KMS-11 (cell line): Measurements from ENCODE around the gene MAGEB3.
A peak's percentile ranks its signal among the peaks of the same experiment; 100 is the strongest.

Source experiments
- H2AFZ ChIP-seq: fragments of 200-600 bp; sonication (generic); 2 replicates; pipeline ENCODE4 v1.6.1; 2016; ENCODE audit warnings: antibody characterized with exemption, mixed run types, low read depth
- H3K27ac ChIP-seq: fragments of 200-600 bp; sonication (generic); 2 replicates; pipeline ENCODE4 v1.6.1; 2016; ENCODE audit warnings: mild to moderate bottlenecking, mixed run types
- H3K27me3 ChIP-seq: fragments of 200-600 bp; sonication (generic); 2 replicates; pipeline ENCODE4 v1.6.1; 2017; ENCODE audit warnings: mild to moderate bottlenecking, low read depth, mixed run types, moderate library complexity; ENCODE audit not compliant: insufficient read depth
- H3K36me3 ChIP-seq: fragments of 200-600 bp; sonication (generic); 2 replicates; pipeline ENCODE4 v1.6.1; 2017; ENCODE audit warnings: mild to moderate bottlenecking, mixed run types; ENCODE audit not compliant: insufficient read depth
- H3K4me1 ChIP-seq: fragments of 200-600 bp; sonication (generic); 2 replicates; pipeline ENCODE4 v1.6.1; 2016; ENCODE audit warnings: mild to moderate bottlenecking, low read depth, mixed run types; ENCODE audit not compliant: poor library complexity, severe bottlenecking
- H3K4me2 ChIP-seq: fragments of 200-600 bp; sonication (generic); 2 replicates; pipeline ENCODE4 v1.7.0; 2016; ENCODE audit warnings: mild to moderate bottlenecking, mixed run types
- H3K4me3 ChIP-seq: fragments of 200-600 bp; sonication (generic); IDR thresholded peaks from 2 replicates; pipeline ENCODE4 v1.6.1; 2017; ENCODE audit warnings: low read depth, low read length, mixed read lengths; ENCODE audit not compliant: insufficient read depth
- H3K79me2 ChIP-seq: fragments of 200-600 bp; sonication (generic); 2 replicates; pipeline ENCODE4 v1.6.1; 2016; ENCODE audit warnings: low read depth, mixed run types; ENCODE audit not compliant: insufficient read depth
- H3K9ac ChIP-seq: fragments of 200-600 bp; sonication (generic); 2 replicates; pipeline ENCODE4 v1.6.1; 2016; ENCODE audit warnings: mild to moderate bottlenecking, mixed run types
- H4K20me1 ChIP-seq: fragments of 200-600 bp; sonication (generic); 2 replicates; pipeline ENCODE4 v1.6.1; 2016; ENCODE audit warnings: mild to moderate bottlenecking, mixed run types; ENCODE audit not compliant: insufficient read depth
- TF ChIP-seq, protein P1 (sequence below): fragments of 200-600 bp; sonication (generic); conservative IDR thresholded peaks from 2 replicates; pipeline ENCODE4 v1.6.1; 2017; ENCODE audit warnings: low read depth, mild to moderate bottlenecking, antibody characterized with exemption, low read length, moderate library complexity, mixed read lengths

The MAGEB3 gene

DNA sequence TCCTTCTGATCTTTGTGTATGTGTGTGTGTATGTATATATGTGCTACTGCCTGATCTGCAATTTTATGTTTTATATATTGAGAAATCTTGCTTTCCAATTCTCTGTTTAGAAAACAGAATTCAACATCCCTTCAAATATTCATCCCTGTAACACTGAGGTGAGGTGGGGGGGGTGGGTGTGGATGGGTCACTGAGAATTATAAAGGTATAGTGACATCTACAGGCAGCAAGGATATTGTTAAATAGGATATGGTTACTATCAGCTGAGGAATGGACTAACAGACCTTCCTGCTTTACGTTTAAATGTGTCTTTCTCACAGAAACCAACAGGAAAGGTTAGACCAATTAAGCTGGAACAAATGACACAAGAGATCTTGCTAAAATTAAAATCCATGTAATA is 34.1 kb upstream of the MAGEB3 start:
- no peak overlapping the region for H3K9ac ChIP-seq
- H3K36me3 ChIP-seq = no peaks in the 10 kb centered on the region
- no peak overlapping the region for H3K27ac ChIP-seq
- H3K4me2 ChIP-seq = no peak overlapping the region
- H2AFZ ChIP-seq = no peak overlapping the region
- no peaks in the 10 kb centered on the region for H3K4me1 ChIP-seq
- H3K4me3 ChIP-seq = no peak overlapping the region
- no peaks in the 10 kb centered on the region for H4K20me1 ChIP-seq
- TF ChIP-seq, protein P1, sequence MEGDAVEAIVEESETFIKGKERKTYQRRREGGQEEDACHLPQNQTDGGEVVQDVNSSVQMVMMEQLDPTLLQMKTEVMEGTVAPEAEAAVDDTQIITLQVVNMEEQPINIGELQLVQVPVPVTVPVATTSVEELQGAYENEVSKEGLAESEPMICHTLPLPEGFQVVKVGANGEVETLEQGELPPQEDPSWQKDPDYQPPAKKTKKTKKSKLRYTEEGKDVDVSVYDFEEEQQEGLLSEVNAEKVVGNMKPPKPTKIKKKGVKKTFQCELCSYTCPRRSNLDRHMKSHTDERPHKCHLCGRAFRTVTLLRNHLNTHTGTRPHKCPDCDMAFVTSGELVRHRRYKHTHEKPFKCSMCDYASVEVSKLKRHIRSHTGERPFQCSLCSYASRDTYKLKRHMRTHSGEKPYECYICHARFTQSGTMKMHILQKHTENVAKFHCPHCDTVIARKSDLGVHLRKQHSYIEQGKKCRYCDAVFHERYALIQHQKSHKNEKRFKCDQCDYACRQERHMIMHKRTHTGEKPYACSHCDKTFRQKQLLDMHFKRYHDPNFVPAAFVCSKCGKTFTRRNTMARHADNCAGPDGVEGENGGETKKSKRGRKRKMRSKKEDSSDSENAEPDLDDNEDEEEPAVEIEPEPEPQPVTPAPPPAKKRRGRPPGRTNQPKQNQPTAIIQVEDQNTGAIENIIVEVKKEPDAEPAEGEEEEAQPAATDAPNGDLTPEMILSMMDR = peak; percentile 34; the same call in 1 of the 2 replicates
- H3K79me2 ChIP-seq = no peaks in the 10 kb centered on the region
- no peaks in the 10 kb centered on the region for H3K27me3 ChIP-seq

DNA sequence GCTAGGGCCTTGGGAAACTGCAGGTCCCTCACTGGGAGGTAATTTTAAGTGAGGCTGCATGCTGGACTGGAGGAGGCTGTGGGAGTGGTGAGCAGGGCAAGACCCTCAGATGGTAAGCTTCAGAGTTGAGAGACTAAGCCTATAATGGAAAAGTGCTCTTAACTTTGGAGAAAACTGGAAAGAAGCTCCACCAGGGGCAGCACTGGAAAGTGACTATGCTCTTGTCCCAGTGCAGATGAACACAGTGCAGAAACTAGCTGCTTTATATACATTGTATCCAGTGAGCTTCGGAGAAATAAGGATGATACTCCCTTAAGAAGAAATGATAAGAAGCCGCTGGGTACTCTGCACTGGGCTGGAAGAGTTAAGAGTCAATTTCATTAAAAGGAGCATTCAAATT is 18.3 kb upstream of the MAGEB3 start:
- H3K9ac ChIP-seq = no peak overlapping the region
- no peaks in the 10 kb centered on the region for H3K27me3 ChIP-seq
- TF ChIP-seq, protein P1 = no peak
- H3K36me3 ChIP-seq = no peaks in the 10 kb centered on the region
- no peak overlapping the region for H2AFZ ChIP-seq
- H3K27ac ChIP-seq = no peak overlapping the region
- H3K79me2 ChIP-seq = no peaks in the 10 kb centered on the region
- no peak overlapping the region for H3K4me2 ChIP-seq
- no peaks in the 10 kb centered on the region for H4K20me1 ChIP-seq
- no peaks in the 10 kb centered on the region for H3K4me1 ChIP-seq
- no peak overlapping the region for H3K4me3 ChIP-seq

DNA sequence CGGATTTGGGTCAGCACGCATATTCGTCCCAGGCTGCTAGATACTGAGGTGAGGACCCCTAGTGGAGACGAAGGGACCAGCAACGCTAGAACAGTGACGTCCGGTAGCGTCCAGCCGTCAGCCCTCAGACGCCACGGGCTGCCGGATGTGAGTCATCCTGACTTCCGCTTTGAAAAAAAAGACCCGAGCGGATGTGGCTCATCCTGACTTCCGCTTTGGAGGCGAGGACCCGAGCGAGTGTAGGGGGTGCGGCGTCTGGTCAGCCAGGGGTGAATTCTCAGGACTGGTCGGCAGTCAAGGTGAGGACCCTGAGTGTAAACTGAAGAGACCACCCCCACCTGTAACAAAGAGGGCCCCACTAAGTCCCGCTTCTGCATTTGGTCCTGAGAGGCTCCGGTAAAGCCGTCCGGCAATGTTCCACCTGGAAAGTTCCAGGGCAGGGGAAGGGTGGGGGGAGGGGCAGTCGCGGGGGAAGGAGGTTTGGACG is 15.1 kb upstream of the MAGEB3 start, which contains the start of gene MAGEB2:
Gene MAGEB2, plus strand, starts transcription at position 207 of the 487 bp plus-strand sequence. CDS start 3,018 bp downstream, outside the sequence.
- no peak within 1 kb of the TSS for H2AFZ ChIP-seq
- H3K9ac ChIP-seq = no peak within 1 kb of the TSS
- no peaks in the 10 kb centered on the region for H3K79me2 ChIP-seq
- H3K36me3 ChIP-seq = no peaks in the 10 kb centered on the region
- H4K20me1 ChIP-seq = no peaks in the 10 kb centered on the region
- TF ChIP-seq, protein P1 = no peak
- no peak within 1 kb of the TSS for H3K4me3 ChIP-seq
- H3K4me1 ChIP-seq = no peaks in the 10 kb centered on the region
- no peak within 1 kb of the TSS for H3K27ac ChIP-seq
- no peaks in the 10 kb centered on the region for H3K27me3 ChIP-seq
- no peak within 1 kb of the TSS for H3K4me2 ChIP-seq

DNA sequence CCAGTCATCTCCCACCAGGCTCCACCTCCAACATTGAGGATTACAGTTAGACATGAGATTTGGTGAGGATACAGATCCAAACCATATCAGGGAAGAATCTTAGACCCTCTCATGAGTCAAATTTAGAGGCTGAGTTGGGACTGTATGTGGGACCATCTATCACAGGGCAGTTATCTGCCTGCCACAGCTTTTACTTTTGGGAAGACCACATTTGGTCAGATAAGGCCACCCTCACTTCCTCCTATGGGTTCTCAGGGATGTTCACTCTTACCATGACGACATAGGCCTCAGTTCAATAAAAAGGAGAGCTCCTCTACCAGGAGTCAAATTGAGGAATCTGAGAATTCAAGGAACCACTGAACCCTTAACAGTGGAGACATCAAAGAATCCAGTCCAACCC is 13.0 kb upstream of the MAGEB3 start:
- no peaks in the 10 kb centered on the region for H4K20me1 ChIP-seq
- no peak overlapping the region for H2AFZ ChIP-seq
- no peak overlapping the region for H3K9ac ChIP-seq
- H3K4me2 ChIP-seq = no peak overlapping the region
- no peak overlapping the region for H3K4me3 ChIP-seq
- TF ChIP-seq, protein P1 = no peak
- no peak overlapping the region for H3K27ac ChIP-seq
- no peaks in the 10 kb centered on the region for H3K36me3 ChIP-seq
- no peaks in the 10 kb centered on the region for H3K27me3 ChIP-seq
- H3K4me1 ChIP-seq = no peaks in the 10 kb centered on the region
- H3K79me2 ChIP-seq = no peaks in the 10 kb centered on the region

DNA sequence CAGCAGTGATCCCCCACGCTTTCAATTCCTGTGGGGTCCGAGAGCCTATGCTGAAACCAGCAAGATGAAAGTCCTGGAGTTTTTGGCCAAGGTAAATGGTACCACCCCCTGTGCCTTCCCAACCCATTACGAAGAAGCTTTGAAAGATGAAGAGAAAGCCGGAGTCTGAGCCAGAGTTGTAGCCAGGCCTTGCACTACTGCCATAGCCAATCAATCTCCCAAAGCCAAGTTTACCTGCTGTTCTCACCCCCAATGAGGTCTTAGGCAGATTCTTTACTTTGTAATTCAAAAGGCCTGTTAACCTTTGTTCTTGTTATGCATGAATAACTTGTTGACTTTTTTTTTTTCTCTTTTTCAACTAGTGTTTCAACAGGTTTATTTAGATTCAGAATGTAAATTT is 11.1 kb upstream of the MAGEB3 start:
- H3K36me3 ChIP-seq = no peaks in the 10 kb centered on the region
- H4K20me1 ChIP-seq = no peaks in the 10 kb centered on the region
- no peaks in the 10 kb centered on the region for H3K79me2 ChIP-seq
- H3K27ac ChIP-seq = no peak overlapping the region
- no peak overlapping the region for H3K4me3 ChIP-seq
- H3K9ac ChIP-seq = no peak overlapping the region
- no peak overlapping the region for H3K4me2 ChIP-seq
- no peak overlapping the region for H2AFZ ChIP-seq
- H3K4me1 ChIP-seq = no peaks in the 10 kb centered on the region
- TF ChIP-seq, protein P1 = no peak
- no peaks in the 10 kb centered on the region for H3K27me3 ChIP-seq
